ENCODE measurements around the gene S1PR5.

DNA sequence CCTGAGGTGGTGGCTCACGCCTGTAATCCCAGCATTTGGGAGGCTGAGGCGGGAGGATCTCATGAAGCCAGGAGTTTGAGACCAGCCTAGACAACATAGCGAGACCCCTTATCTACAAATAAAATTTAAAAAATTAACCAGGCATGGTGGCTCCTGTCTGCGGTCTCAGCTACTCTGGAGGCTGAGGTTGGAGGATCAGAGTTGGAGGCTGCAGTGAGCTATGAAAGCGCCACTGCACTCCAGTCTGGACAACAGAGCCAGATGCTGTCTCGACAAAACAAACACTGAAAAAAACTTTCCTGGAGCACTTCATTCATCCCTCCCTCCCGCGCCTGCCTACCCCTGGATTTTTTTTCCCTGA lies 25.8 kb upstream of the S1PR5 start:
- TF ChIP-seq ARNTL (CRISPR knock-in tag; IDR thresholded peaks at IDR 0.05; ENCODE audit: borderline replicate concordance, low read depth) (no peak), OSR1 (CRISPR knock-in tag; IDR thresholded peaks at IDR 0.05) (no peak), SNAI2 (CRISPR knock-in tag; IDR thresholded peaks at IDR 0.05) (no peak), TCF4 (CRISPR knock-in tag; IDR thresholded peaks at IDR 0.05; ENCODE audit: borderline replicate concordance) (no peak), ZNF70 (CRISPR knock-in tag; IDR thresholded peaks at IDR 0.05) (no peak), ZC3H10 (CRISPR knock-in tag; IDR thresholded peaks at IDR 0.05) (no peak), ESRRG (CRISPR knock-in tag; IDR thresholded peaks at IDR 0.05) (no peak)
- TF ChIP-seq, protein P1, sequence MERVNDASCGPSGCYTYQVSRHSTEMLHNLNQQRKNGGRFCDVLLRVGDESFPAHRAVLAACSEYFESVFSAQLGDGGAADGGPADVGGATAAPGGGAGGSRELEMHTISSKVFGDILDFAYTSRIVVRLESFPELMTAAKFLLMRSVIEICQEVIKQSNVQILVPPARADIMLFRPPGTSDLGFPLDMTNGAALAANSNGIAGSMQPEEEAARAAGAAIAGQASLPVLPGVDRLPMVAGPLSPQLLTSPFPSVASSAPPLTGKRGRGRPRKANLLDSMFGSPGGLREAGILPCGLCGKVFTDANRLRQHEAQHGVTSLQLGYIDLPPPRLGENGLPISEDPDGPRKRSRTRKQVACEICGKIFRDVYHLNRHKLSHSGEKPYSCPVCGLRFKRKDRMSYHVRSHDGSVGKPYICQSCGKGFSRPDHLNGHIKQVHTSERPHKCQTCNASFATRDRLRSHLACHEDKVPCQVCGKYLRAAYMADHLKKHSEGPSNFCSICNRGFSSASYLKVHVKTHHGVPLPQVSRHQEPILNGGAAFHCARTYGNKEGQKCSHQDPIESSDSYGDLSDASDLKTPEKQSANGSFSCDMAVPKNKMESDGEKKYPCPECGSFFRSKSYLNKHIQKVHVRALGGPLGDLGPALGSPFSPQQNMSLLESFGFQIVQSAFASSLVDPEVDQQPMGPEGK (CRISPR knock-in tag; IDR thresholded peaks at IDR 0.05; ENCODE audit: borderline replicate concordance): no peak
- TF ChIP-seq, protein P2, sequence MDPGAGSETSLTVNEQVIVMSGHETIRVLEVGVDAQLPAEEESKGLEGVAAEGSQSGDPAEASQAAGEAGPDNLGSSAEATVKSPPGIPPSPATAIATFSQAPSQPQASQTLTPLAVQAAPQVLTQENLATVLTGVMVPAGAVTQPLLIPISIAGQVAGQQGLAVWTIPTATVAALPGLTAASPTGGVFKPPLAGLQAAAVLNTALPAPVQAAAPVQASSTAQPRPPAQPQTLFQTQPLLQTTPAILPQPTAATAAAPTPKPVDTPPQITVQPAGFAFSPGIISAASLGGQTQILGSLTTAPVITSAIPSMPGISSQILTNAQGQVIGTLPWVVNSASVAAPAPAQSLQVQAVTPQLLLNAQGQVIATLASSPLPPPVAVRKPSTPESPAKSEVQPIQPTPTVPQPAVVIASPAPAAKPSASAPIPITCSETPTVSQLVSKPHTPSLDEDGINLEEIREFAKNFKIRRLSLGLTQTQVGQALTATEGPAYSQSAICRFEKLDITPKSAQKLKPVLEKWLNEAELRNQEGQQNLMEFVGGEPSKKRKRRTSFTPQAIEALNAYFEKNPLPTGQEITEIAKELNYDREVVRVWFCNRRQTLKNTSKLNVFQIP (CRISPR knock-in tag; IDR thresholded peaks at IDR 0.05; ENCODE audit: borderline replicate concordance, low read depth): no peak
- TF ChIP-seq, protein P3, sequence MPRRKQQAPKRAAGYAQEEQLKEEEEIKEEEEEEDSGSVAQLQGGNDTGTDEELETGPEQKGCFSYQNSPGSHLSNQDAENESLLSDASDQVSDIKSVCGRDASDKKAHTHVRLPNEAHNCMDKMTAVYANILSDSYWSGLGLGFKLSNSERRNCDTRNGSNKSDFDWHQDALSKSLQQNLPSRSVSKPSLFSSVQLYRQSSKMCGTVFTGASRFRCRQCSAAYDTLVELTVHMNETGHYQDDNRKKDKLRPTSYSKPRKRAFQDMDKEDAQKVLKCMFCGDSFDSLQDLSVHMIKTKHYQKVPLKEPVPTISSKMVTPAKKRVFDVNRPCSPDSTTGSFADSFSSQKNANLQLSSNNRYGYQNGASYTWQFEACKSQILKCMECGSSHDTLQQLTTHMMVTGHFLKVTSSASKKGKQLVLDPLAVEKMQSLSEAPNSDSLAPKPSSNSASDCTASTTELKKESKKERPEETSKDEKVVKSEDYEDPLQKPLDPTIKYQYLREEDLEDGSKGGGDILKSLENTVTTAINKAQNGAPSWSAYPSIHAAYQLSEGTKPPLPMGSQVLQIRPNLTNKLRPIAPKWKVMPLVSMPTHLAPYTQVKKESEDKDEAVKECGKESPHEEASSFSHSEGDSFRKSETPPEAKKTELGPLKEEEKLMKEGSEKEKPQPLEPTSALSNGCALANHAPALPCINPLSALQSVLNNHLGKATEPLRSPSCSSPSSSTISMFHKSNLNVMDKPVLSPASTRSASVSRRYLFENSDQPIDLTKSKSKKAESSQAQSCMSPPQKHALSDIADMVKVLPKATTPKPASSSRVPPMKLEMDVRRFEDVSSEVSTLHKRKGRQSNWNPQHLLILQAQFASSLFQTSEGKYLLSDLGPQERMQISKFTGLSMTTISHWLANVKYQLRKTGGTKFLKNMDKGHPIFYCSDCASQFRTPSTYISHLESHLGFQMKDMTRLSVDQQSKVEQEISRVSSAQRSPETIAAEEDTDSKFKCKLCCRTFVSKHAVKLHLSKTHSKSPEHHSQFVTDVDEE (CRISPR knock-in tag; IDR thresholded peaks at IDR 0.05): no peak
